ENCODE data around the gene ERVFRD-1. TPM values are rescaled to one million over a fixed set of nuclear protein-coding genes. Genes with fewer than 3 reads are reported as not detected.

The ERVFRD-1 gene, protein sequence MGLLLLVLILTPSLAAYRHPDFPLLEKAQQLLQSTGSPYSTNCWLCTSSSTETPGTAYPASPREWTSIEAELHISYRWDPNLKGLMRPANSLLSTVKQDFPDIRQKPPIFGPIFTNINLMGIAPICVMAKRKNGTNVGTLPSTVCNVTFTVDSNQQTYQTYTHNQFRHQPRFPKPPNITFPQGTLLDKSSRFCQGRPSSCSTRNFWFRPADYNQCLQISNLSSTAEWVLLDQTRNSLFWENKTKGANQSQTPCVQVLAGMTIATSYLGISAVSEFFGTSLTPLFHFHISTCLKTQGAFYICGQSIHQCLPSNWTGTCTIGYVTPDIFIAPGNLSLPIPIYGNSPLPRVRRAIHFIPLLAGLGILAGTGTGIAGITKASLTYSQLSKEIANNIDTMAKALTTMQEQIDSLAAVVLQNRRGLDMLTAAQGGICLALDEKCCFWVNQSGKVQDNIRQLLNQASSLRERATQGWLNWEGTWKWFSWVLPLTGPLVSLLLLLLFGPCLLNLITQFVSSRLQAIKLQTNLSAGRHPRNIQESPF
- total RNA-seq, result not detected

DNA sequence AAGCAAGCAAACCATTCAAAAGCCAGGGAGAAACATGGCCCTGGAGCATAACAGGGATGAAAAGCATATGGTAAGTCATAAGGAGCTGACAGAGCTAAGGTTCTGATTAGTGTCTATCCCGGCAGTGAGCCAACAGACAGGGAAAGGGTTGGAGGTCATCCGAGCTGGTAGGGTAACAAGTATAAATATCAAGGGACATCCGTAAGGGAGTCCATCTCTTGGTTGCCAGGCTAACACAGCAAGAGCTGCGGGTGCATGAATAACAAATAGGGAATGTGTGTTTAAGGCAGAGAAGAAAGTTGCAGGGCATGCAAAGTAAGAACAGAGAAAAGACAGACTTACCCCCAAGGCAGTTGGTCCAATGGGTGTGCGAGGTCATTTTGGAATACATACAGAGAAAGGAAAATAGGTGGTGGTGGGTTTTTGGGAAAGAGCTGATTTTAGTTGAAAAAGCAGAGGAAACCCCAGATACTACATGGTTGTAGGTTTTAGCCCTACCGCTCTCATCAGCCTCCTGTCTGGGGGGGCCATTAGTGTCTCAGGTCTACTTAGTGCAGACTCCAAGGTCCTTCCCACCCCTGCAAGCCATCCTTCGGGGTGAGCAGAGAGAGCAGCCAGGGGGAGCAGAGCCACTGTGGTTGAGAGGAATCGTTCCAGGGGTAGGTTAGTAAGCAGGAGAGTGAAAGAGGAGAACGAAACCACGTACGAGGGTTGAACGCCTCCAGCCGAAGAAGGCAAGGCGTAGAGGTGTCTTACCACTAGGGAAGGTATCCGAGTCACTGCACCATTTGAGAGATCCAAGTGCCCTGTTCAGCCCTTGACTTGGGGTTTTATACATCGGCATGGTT lies at the start of gene ERVFRD-1:
Gene ERVFRD-1, minus strand, starts transcription at position 805 of the 848 bp plus-strand sequence. CDS start 6,415 bp downstream, outside the sequence.
- Histone ChIP-seq H3K27ac (no peak within 1 kb of the TSS), H3K27me3 (no peaks in the 10 kb centered on the region), H3K4me1 (peaks cover 0 to 11% of the 10 kb centered on the region in 2 donors), H3K36me3 (no peaks in the 10 kb centered on the region), H3K9me3 (no peaks in the 10 kb centered on the region), H3K4me3 (no peak within 1 kb of the TSS)
- TF ChIP-seq, protein P1, sequence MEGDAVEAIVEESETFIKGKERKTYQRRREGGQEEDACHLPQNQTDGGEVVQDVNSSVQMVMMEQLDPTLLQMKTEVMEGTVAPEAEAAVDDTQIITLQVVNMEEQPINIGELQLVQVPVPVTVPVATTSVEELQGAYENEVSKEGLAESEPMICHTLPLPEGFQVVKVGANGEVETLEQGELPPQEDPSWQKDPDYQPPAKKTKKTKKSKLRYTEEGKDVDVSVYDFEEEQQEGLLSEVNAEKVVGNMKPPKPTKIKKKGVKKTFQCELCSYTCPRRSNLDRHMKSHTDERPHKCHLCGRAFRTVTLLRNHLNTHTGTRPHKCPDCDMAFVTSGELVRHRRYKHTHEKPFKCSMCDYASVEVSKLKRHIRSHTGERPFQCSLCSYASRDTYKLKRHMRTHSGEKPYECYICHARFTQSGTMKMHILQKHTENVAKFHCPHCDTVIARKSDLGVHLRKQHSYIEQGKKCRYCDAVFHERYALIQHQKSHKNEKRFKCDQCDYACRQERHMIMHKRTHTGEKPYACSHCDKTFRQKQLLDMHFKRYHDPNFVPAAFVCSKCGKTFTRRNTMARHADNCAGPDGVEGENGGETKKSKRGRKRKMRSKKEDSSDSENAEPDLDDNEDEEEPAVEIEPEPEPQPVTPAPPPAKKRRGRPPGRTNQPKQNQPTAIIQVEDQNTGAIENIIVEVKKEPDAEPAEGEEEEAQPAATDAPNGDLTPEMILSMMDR (IDR thresholded peaks at IDR 0.05), result no peak
- DNase-seq (ENCODE audit: low spot score), result no peak

DNA sequence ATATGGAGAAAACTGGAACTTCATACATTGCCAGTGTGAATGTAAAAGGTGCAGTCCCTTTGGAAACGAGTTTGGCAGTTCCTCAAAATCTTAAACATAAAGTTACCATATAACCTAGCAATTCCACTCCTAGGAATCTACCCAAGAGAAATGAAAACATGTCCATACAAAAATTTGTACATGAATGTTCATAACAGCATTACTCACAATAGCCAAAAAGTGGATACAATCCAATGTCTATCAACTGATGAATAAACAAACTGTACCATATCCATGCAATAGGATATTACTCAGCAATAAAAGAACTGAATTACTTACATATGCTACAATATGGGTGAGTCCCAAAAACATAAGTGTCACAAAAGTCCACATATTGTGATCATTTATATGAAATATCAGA lies 48.7 kb upstream of the ERVFRD-1 start:
- H3K36me3 ChIP-seq, result no peaks in the 10 kb centered on the region
- H3K27me3 ChIP-seq, result no peaks in the 10 kb centered on the region
- DNase-seq (ENCODE audit: low spot score), result no peak
- no peak overlapping the region for H3K27ac ChIP-seq
- H3K4me3 ChIP-seq, result no peak overlapping the region
- no peaks in the 10 kb centered on the region for H3K9me3 ChIP-seq
- TF ChIP-seq, protein P1 (IDR thresholded peaks at IDR 0.05), result no peak
- no peaks in the 10 kb centered on the region for H3K4me1 ChIP-seq

DNA sequence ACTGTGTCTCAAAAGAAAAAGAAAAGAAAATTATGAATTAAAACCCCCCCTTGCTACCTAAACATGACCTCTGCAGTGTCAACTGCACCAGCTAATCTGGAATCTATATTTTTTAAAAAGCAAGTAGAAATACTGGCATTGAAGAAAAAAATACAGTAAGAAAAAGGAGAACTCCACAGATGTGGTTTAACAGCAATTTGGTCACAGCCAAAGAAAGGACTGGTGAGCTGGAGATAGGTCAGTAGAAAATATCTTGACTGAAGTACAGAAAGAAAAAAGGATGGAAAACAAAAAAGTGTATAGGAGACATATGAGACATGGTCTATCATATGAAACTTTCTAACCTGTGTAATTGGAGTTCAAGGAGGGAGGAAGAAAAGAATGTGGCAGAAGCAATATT lies 44.1 kb upstream of the ERVFRD-1 start:
- Histone ChIP-seq H3K4me1 (no peaks in the 10 kb centered on the region), H3K27ac (no peak overlapping the region), H3K9me3 (no peaks in the 10 kb centered on the region), H3K36me3 (no peaks in the 10 kb centered on the region), H3K27me3 (no peaks in the 10 kb centered on the region), H3K4me3 (no peak overlapping the region)
- TF ChIP-seq, protein P1 (IDR thresholded peaks at IDR 0.05), result no peak
- DNase-seq (ENCODE audit: low spot score), result no peak

DNA sequence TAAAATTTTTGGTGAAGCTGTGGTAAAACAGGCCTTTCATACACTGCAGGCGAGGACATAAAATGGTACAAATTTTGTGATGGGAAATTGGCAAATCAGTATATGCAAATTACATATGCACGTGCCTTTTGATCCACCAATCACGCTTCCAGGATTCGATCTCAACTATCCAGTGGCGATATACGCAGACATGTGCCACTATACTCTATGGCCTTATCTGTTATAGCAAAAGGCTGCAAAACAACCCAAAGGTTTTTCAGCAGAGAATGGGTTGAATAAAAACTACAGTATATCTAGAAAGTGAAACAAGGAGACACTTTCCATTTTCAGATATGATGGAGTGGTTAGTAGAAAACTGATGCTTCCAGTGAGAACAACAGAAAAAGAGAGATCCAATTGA lies 41.9 kb upstream of the ERVFRD-1 start:
- H3K4me3 ChIP-seq, result no peak overlapping the region
- no peaks in the 10 kb centered on the region for H3K4me1 ChIP-seq
- no peaks in the 10 kb centered on the region for H3K9me3 ChIP-seq
- DNase-seq (ENCODE audit: low spot score), result no peak
- TF ChIP-seq, protein P1 (IDR thresholded peaks at IDR 0.05), result no peak
- no peaks in the 10 kb centered on the region for H3K36me3 ChIP-seq
- no peak overlapping the region for H3K27ac ChIP-seq
- H3K27me3 ChIP-seq, result no peaks in the 10 kb centered on the region

DNA sequence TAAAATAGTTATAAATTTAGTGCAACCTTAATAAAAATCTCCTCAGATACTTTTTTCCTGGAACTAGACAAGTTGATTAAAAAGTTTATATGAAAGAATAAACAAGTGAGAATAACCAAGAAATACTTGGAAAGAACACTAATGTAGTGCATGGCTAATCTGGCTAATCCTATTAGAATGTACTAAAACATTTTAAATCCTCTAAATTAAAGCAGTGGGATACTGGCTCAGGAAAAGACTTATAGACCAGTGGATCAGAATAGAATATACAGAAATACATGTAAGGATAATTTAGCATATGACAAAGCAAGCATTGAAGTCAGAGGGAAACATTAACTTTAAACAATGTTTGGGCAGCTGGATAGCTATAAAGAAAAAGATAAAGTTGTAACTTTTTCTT lies 41.1 kb upstream of the ERVFRD-1 start:
- H3K4me3 ChIP-seq, result no peak overlapping the region
- H3K4me1 ChIP-seq, result no peaks in the 10 kb centered on the region
- H3K27me3 ChIP-seq, result no peaks in the 10 kb centered on the region
- DNase-seq (ENCODE audit: low spot score), result no peak
- TF ChIP-seq, protein P1 (IDR thresholded peaks at IDR 0.05), result no peak
- no peaks in the 10 kb centered on the region for H3K9me3 ChIP-seq
- H3K27ac ChIP-seq, result no peak overlapping the region
- H3K36me3 ChIP-seq, result no peaks in the 10 kb centered on the region
